HCT116 (cell line): Measurements from ENCODE around the gene GOLGA7B. TPM values are rescaled to one million over a fixed set of nuclear protein-coding genes. Genes with fewer than 3 reads are reported as not detected.
"Not testable (repeated sequence)": the region's sequence is repeated elsewhere in the genome, so short reads cannot be mapped to it uniquely, and the experiment has no call there.

ENCODE experiments used
- ATAC-seq: fragments of 200-7000 bp; cut with Tn5 transposase; 2 replicates; pipeline ENCODE4 v1.9.1; 2020; ENCODE audit warnings: mild to moderate bottlenecking, moderate library complexity
- BruUV-seq: library from RNA; stranded (reverse); fragments of 400-500 nt; replicated peaks from 2 replicates; lab custom pipeline; 2021; lab: Mats Ljungman, UMichigan
- CTCF ChIA-PET: fragments of 300-600 bp; sonication (Branson Sonifier 250); formaldehyde crosslinking; loops from one replicate; lab custom pipeline; 2021; ENCODE audit warnings: antibody characterized with exemption; lab: Charles Lee
- POLR2A ChIA-PET: fragments of 300-600, 350-600 bp; sonication (Branson Sonifier 250); formaldehyde crosslinking; loops from one replicate; lab custom pipeline; 2021; ENCODE audit warnings: antibody characterized with exemption; lab: Charles Lee
- RAD21 ChIA-PET, 2 experiments: fragments of 300-600 bp; sonication (Branson Sonifier 250); formaldehyde crosslinking; loops; one replicate each; lab custom pipeline; 2023; ENCODE audit warnings: low total read pairs in 2 of 2; ENCODE audit not compliant: uncharacterized antibody in 2 of 2, unreplicated experiment in 2 of 2, low non-redundant PET in 1 of 2; lab: Charles Lee
- DNase-seq: peaks from one replicate; pipeline ENCODE4 v3.0.0-alpha.2; 2010; ENCODE audit warnings: low read depth, low spot score
- H2AFZ ChIP-seq: fragments of 200-600 bp; shearing (Covaris generic), sonication (generic); 2 replicates; pipeline ENCODE4 v1.6.1; 2017; ENCODE audit warnings: low read depth, mixed run types, mixed read lengths, antibody characterized with exemption, low read length; ENCODE audit not compliant: poor library complexity, severe bottlenecking
- H3K27ac ChIP-seq: 2 replicates; pipeline ENCODE4 v1.5.1; 2012; ENCODE audit warnings: low read depth, low read length
- H3K27me3 ChIP-seq: fragments of 200-600 bp; sonication (generic); 2 replicates; pipeline ENCODE4 v1.6.1; 2016; ENCODE audit warnings: mixed run types, low read length, mixed read lengths; ENCODE audit not compliant: insufficient read depth
- H3K36me3 ChIP-seq, 2 experiments: fragments of 200-500 bp in 1 of 2; fragments of 200-600 bp in 1 of 2; sonication (Bioruptor generic) in 1 of 2; sonication (generic) in 1 of 2; 2 replicates each; pipeline versions ENCODE4 v1.5.1 to v1.6.1; 2014 to 2016; ENCODE audit warnings: low read length in 2 of 2, inconsistent platforms in 1 of 2, mixed read lengths in 1 of 2, mixed run types in 1 of 2; ENCODE audit not compliant: insufficient read depth in 2 of 2, control insufficient read depth in 1 of 2
- H3K4me1 ChIP-seq, 2 experiments: fragments of 200-600 bp in 1 of 2; sonication (generic) in 1 of 2; 2 replicates each; pipeline versions ENCODE4 v1.5.1 to v1.6.1; 2012 to 2017; ENCODE audit warnings: low read length in 2 of 2, inconsistent platforms in 1 of 2, mild to moderate bottlenecking in 1 of 2, mixed read lengths in 1 of 2, mixed run types in 1 of 2, moderate library complexity in 1 of 2; ENCODE audit not compliant: insufficient read depth in 2 of 2, control insufficient read depth in 1 of 2
- H3K4me2 ChIP-seq: fragments of 200-600 bp; sonication (generic); 2 replicates; pipeline ENCODE4 v1.6.1; 2017; ENCODE audit warnings: mixed run types, low read length, mixed read lengths
- H3K4me3 ChIP-seq, 2 experiments: fragments of 200-600 bp in 1 of 2; sonication (generic) in 1 of 2; replicated peaks in 1 of 2; 2 replicates each; pipeline ENCODE4 v1.5.1; 2011 to 2016; ENCODE audit warnings: low read length in 2 of 2, control low read depth in 1 of 2, low read depth in 1 of 2, mild to moderate bottlenecking in 1 of 2, mixed read lengths in 1 of 2, mixed run types in 1 of 2
- H3K79me2 ChIP-seq: fragments of 200-600 bp; sonication (generic); 2 replicates; pipeline ENCODE4 v1.6.1; 2017; ENCODE audit warnings: mild to moderate bottlenecking, mixed run types, low read length, moderate library complexity, mixed read lengths; ENCODE audit not compliant: insufficient read depth
- H3K9ac ChIP-seq: fragments of 200-600 bp; sonication (generic); 2 replicates; pipeline ENCODE4 v1.6.1; 2016; ENCODE audit warnings: low read length, mixed read lengths
- H3K9me2 ChIP-seq: fragments of 200-600 bp; sonication (generic), shearing (Covaris generic); 2 replicates; pipeline ENCODE4 v1.6.1; 2017; ENCODE audit warnings: mixed run types, mild to moderate bottlenecking, moderate library complexity; ENCODE audit not compliant: insufficient read depth
- H3K9me3 ChIP-seq, 2 experiments: fragments of 200-500 bp in 1 of 2; fragments of 200-600 bp in 1 of 2; sonication (Bioruptor generic) in 1 of 2; sonication (generic) in 1 of 2; 2 replicates each; pipeline ENCODE4 v1.6.1; 2014 to 2017; ENCODE audit warnings: low read length in 2 of 2, mixed read lengths in 2 of 2, inconsistent platforms in 1 of 2, low read depth in 1 of 2, mild to moderate bottlenecking in 1 of 2, mixed run types in 1 of 2, moderate library complexity in 1 of 2; ENCODE audit not compliant: control insufficient read depth in 1 of 2, insufficient read depth in 1 of 2
- H4K20me1 ChIP-seq: fragments of 200-600 bp; sonication (generic), shearing (Covaris generic); 2 replicates; pipeline ENCODE4 v1.6.1; 2017; ENCODE audit warnings: mixed run types, mild to moderate bottlenecking, moderate library complexity; ENCODE audit not compliant: insufficient read depth
- CEBPB ChIP-seq: IDR thresholded peaks from 2 replicates; pipeline ENCODE4 v1.6.1; 2012; ENCODE audit warnings: low read depth
- CTCF ChIP-seq, 3 experiments: fragments of 200-600 bp in 1 of 3; sonication (generic) in 1 of 3; IDR thresholded peaks in 2 of 3; conservative IDR thresholded peaks in 1 of 3; 2 replicates each; pipeline ENCODE4 v1.5.1; 2012 to 2017; ENCODE audit warnings: low read depth in 2 of 3, low read length in 2 of 3, antibody characterized with exemption in 1 of 3, borderline replicate concordance in 1 of 3, control low read depth in 1 of 3, mild to moderate bottlenecking in 1 of 3, mixed read lengths in 1 of 3, mixed run types in 1 of 3, moderate library complexity in 1 of 3; ENCODE audit not compliant: insufficient read depth in 1 of 3
- EGR1 ChIP-seq: IDR thresholded peaks from 2 replicates; pipeline ENCODE4 v1.6.1; 2012; ENCODE audit warnings: low read depth
- FOSL1 ChIP-seq: IDR thresholded peaks from 2 replicates; pipeline ENCODE4 v1.6.1; 2012; ENCODE audit warnings: low read depth
- JUND ChIP-seq: IDR thresholded peaks from 2 replicates; pipeline ENCODE4 v1.6.1; 2012
- SRF ChIP-seq: IDR thresholded peaks from 2 replicates; pipeline ENCODE4 v1.6.1; 2012; ENCODE audit warnings: low read depth
- TCF7L2 ChIP-seq: IDR thresholded peaks from 2 replicates; pipeline ENCODE4 v1.7.0; 2011; ENCODE audit warnings: borderline replicate concordance, inconsistent platforms; ENCODE audit not compliant: insufficient read depth, insufficient read length; ENCODE audit errors: extremely low read depth
- ZBTB33 ChIP-seq: IDR thresholded peaks from 2 replicates; pipeline ENCODE4 v1.6.1; 2011; ENCODE audit warnings: mild to moderate bottlenecking, low read length, moderate library complexity; ENCODE audit not compliant: insufficient replicate concordance; ENCODE audit errors: extremely low read depth
- ZFX ChIP-seq: fragments of 450-650 bp; IDR thresholded peaks from 2 replicates; pipeline ENCODE4 v1.6.1; 2017
- intact Hi-C: fragments of 100-400 bp; cut with micrococcal nuclease; formaldehyde crosslinking; loops from 2 replicates; pipeline ENCODE4 v1.10.0; 2022
- total RNA-seq: library from RNA; stranded (reverse); gene quantifications from one replicate; pipeline ENCODE4 v1.2.1, GENCODE V29; 2021; ENCODE audit not compliant: unreplicated experiment

GOLGA7B gene
- total RNA-seq, 1 experiment from 2014 or later, result 1.0 TPM

GRCh38 chr10:97838091-97838490 lies 11.6 kb upstream of the GOLGA7B start:
- CTCF ChIA-PET, result no interaction called here
- RAD21 ChIA-PET, result no interaction called here
- Histone ChIP-seq H3K4me3 (no peak overlapping the region), H4K20me1 (no peaks in the 10 kb centered on the region), H3K36me3 (no peaks in the 10 kb centered on the region), H3K9ac (no peak overlapping the region), H2AFZ (no peak overlapping the region), H3K4me2 (no peak overlapping the region), H3K27me3 (no peaks in the 10 kb centered on the region), H3K27ac (no peak overlapping the region), H3K79me2 (no peaks in the 10 kb centered on the region), H3K9me3 (no peaks in the 10 kb centered on the region), H3K4me1 (peaks cover 13 to 29% of the 10 kb centered on the region in 2 experiments), H3K9me2 (no peaks in the 10 kb centered on the region)
- intact Hi-C loops, result no loop called here
- no peak for ATAC-seq
- TF ChIP-seq EGR1, result no peak
- TF ChIP-seq CEBPB, result no peak
- no peak for TF ChIP-seq JUND
- TF ChIP-seq SRF, result no peak
- no peak for TF ChIP-seq ZBTB33
- no peak for TF ChIP-seq TCF7L2
- TF ChIP-seq FOSL1, result no peak
- no peak for TF ChIP-seq ZFX
- no peak for TF ChIP-seq CTCF (IDR thresholded peaks at IDR 0.05 in 2 of 3, conservative IDR thresholded peaks at IDR 0.05 in 1 of 3; ENCODE audit: borderline replicate concordance in 1 of 3, insufficient read depth in 1 of 3, low read depth in 2 of 3, low read length in 2 of 3)
- no peak for DNase-seq
- no TSS peak for BruUV-seq
- POLR2A ChIA-PET, result no interaction called here

GRCh38 chr10:97841166-97841565 lies 8.5 kb upstream of the GOLGA7B start:
- H3K4me3 ChIP-seq, H4K20me1 ChIP-seq, H3K27me3 ChIP-seq, DNase-seq, H3K9me2 ChIP-seq, POLR2A ChIA-PET, ATAC-seq, H3K9ac ChIP-seq, CTCF ChIA-PET, H3K9me3 ChIP-seq, RAD21 ChIA-PET, H3K79me2 ChIP-seq, intact Hi-C loops, BruUV-seq, H2AFZ ChIP-seq, H3K27ac ChIP-seq, H3K36me3 ChIP-seq: not testable (repeated sequence)
- H3K4me2 ChIP-seq, result peak overlapping the region; percentile 85; the same call in 1 of the 2 replicates
- peaks cover 13 to 29% of the 10 kb centered on the region in 2 experiments for H3K4me1 ChIP-seq

GRCh38 chr10:97842114-97842513 lies 7.5 kb upstream of the GOLGA7B start:
- H4K20me1 ChIP-seq, CTCF ChIA-PET, POLR2A ChIA-PET, H3K27me3 ChIP-seq, H3K4me2 ChIP-seq, H2AFZ ChIP-seq, intact Hi-C loops, ATAC-seq, H3K27ac ChIP-seq, BruUV-seq, H3K9me2 ChIP-seq, H3K36me3 ChIP-seq, H3K9ac ChIP-seq, DNase-seq, RAD21 ChIA-PET, H3K4me3 ChIP-seq, H3K9me3 ChIP-seq, H3K79me2 ChIP-seq: not testable (repeated sequence)
- H3K4me1 ChIP-seq, result peaks cover 13 to 29% of the 10 kb centered on the region in 2 experiments
